GM23338 (cell line): ENCODE results near the gene TMEM204.

Experiments used
- ZNF331 ChIP-seq: fragments of 250-450 bp; sonication (Bioruptor Pico); IDR thresholded peaks from 2 replicates; pipeline ENCODE4 v1.5.0; 2020; ENCODE audit warnings: low read depth, mild to moderate bottlenecking, moderate library complexity
- TF ChIP-seq, protein P1 (sequence below): IDR thresholded peaks from one replicate; pipeline ENCODE4 v1.6.1; 2018; ENCODE audit warnings: antibody characterized with exemption; ENCODE audit not compliant: unreplicated experiment

DNA sequence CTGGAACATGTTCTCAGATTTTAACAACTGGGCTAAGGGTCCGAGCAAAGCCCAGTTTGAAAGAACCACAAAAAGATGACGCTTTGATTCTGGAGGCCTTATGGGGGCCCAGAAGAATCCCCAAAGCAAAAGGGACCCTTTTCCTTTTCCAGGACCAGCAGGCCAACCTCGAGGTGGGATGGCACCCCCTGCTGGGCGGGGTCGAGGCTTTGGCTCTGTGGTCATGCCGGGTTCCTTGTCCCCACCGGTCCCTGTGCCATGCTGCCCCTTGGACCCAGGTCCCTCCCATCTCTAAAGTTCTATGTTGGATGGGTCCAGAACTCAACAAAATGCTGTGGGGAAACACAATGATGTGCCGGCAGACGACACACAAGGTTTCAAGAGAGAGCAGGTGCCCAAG is 30.9 kb downstream of the TMEM204 start:
- TF ChIP-seq ZNF331 (CRISPR knock-in tag) = no peak
- TF ChIP-seq, protein P1, sequence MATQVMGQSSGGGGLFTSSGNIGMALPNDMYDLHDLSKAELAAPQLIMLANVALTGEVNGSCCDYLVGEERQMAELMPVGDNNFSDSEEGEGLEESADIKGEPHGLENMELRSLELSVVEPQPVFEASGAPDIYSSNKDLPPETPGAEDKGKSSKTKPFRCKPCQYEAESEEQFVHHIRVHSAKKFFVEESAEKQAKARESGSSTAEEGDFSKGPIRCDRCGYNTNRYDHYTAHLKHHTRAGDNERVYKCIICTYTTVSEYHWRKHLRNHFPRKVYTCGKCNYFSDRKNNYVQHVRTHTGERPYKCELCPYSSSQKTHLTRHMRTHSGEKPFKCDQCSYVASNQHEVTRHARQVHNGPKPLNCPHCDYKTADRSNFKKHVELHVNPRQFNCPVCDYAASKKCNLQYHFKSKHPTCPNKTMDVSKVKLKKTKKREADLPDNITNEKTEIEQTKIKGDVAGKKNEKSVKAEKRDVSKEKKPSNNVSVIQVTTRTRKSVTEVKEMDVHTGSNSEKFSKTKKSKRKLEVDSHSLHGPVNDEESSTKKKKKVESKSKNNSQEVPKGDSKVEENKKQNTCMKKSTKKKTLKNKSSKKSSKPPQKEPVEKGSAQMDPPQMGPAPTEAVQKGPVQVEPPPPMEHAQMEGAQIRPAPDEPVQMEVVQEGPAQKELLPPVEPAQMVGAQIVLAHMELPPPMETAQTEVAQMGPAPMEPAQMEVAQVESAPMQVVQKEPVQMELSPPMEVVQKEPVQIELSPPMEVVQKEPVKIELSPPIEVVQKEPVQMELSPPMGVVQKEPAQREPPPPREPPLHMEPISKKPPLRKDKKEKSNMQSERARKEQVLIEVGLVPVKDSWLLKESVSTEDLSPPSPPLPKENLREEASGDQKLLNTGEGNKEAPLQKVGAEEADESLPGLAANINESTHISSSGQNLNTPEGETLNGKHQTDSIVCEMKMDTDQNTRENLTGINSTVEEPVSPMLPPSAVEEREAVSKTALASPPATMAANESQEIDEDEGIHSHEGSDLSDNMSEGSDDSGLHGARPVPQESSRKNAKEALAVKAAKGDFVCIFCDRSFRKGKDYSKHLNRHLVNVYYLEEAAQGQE = no peak
